ENCODE data around the gene FGF18.

DNA sequence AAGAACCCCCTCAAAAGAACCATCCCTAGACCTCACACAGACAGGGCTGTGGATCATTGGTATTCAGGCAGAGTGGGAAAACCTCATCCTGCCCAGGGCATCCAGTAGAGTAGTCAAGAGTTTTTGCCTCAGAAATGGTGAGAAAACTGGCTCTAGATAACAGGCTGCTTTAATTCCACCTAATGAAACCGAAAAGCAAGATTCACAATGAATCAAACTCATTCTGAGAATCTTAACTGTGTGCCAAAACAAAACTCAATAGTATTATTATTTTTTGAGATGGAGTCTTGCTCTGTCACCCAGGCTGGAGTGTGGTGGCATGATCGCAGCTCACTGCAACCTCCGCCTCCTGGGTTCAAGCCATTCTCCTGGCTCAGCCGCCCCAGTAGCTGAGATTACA is 49.5 kb upstream of the FGF18 start:
- TF ChIP-seq CTCF (IDR thresholded peaks at IDR 0.05; ENCODE audit: insufficient read depth, low read depth, low read length) (no peak), EZH2 (IDR thresholded peaks at IDR 0.05; ENCODE audit: insufficient read depth, low read length) (no peak)
